Activated CD4-positive, alpha-beta memory T cell treated with anti-CD3 and anti-CD28 coated beads, Interleukin-2, amount 10 ng/mL, durations not matched to agents 7 days and 5 days (primary cell): ENCODE measurements around the gene REG1A. TPM values are rescaled to one million over a fixed set of nuclear protein-coding genes. Genes with fewer than 3 reads are reported as not detected.

Source experiments
- CTCF ChIA-PET: fragments of 350-600 bp; sonication (Branson Sonifier 250); formaldehyde crosslinking; loops from one replicate; lab custom pipeline; 2021; ENCODE audit warnings: antibody characterized with exemption, inconsistent platforms; lab: Charles Lee
- POLR2A ChIA-PET: fragments of 350-600 bp; sonication (Branson Sonifier 250); formaldehyde crosslinking; loops from one replicate; lab custom pipeline; 2021; ENCODE audit warnings: antibody characterized with exemption; lab: Charles Lee
- DNase-seq: peaks from one replicate; pipeline ENCODE4 v3.0.0-alpha.2; 2020
- H3K27ac Mint-ChIP-seq: one replicate; pipeline ENCODE4 v1.8.0; 2021; ENCODE audit warnings: mild to moderate bottlenecking, mixed read lengths
- H3K27me3 Mint-ChIP-seq: one replicate; pipeline ENCODE4 v1.8.0; 2021; ENCODE audit warnings: mixed read lengths
- H3K36me3 Mint-ChIP-seq: one replicate; pipeline ENCODE4 v1.8.0; 2021; ENCODE audit warnings: low read depth, mixed read lengths
- H3K4me1 Mint-ChIP-seq: one replicate; pipeline ENCODE4 v1.8.0; 2021; ENCODE audit warnings: mixed read lengths
- H3K4me3 Mint-ChIP-seq: one replicate; pipeline ENCODE4 v1.8.0; 2021; ENCODE audit warnings: mild to moderate bottlenecking, mixed read lengths
- H3K9me3 Mint-ChIP-seq: one replicate; pipeline ENCODE4 v1.8.0; 2021; ENCODE audit warnings: mixed read lengths
- total RNA-seq, 2 experiments: library from RNA; stranded (reverse); gene quantifications; one replicate each; pipeline ENCODE4 v1.2.3, GENCODE V29; 2021

Gene REG1A
- total RNA-seq, 2 experiments from 2014 or later = not detected

- Mint-ChIP-seq H3K4me1 (no peaks in the 10 kb centered on the region), H3K36me3 (no peaks in the 10 kb centered on the region), H3K27ac (no peak overlapping the region), H3K9me3 (peaks cover 17% of the 10 kb centered on the region), H3K27me3 (no peaks in the 10 kb centered on the region), H3K4me3 (no peak overlapping the region)
- ChIA-PET CTCF (no interaction called here), POLR2A (no interaction called here)
- DNase-seq = no peak
Observed at GRCh38 chr2:79139423-79139822, 19.1 kb downstream of the REG1A start.

DNA sequence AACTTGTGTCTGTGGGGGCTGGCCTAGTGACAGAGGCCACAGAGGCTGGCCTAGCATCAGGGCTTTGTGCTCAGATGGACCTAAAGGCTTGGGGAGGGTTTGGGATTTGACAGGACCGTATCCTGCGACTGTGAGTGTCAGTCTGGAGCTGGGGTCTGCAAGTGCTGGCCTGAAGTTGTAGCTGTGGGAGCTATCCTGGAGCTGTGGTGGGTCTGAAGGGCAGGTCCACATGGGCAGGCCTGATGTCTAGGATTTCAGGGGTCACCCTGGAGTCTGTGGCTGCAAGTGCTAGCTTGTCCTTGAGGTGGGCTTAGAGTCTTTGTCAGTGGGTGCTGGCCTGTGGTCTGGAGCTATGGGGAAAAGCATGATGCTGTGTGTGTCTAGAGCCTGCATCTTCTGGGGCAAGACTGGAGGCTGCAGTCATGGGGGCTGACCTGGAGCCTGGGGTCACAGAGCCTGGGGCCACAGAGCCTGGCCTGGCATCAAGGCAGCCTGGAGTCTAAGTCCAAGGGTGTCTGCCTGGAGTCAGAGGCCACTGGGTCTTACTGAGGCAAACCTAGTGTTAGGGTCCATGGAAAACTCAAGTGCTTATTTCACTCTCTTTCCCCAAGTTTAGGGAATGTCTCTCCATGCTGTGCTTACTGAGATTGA is 35.7 kb downstream of the REG1A start:
- H3K27me3 Mint-ChIP-seq = no peaks in the 10 kb centered on the region
- H3K9me3 Mint-ChIP-seq = peaks cover 18% of the 10 kb centered on the region
- no peaks in the 10 kb centered on the region for H3K36me3 Mint-ChIP-seq
- POLR2A ChIA-PET = no interaction called here
- no peaks in the 10 kb centered on the region for H3K4me1 Mint-ChIP-seq
- CTCF ChIA-PET = no interaction called here
- H3K27ac Mint-ChIP-seq = no peak overlapping the region
- H3K4me3 Mint-ChIP-seq = no peak overlapping the region
- DNase-seq = no peak

- H3K9me3 Mint-ChIP-seq = peaks cover 18% of the 10 kb centered on the region
- H3K4me3 Mint-ChIP-seq = no peak overlapping the region
- no peak overlapping the region for H3K27ac Mint-ChIP-seq
- ChIA-PET CTCF (no interaction called here), POLR2A (no interaction called here)
- DNase-seq = no peak
- no peaks in the 10 kb centered on the region for H3K4me1 Mint-ChIP-seq
- no peaks in the 10 kb centered on the region for H3K27me3 Mint-ChIP-seq
- H3K36me3 Mint-ChIP-seq = no peaks in the 10 kb centered on the region
Observed at GRCh38 chr2:79159030-79159429, 38.7 kb downstream of the REG1A start.

DNA sequence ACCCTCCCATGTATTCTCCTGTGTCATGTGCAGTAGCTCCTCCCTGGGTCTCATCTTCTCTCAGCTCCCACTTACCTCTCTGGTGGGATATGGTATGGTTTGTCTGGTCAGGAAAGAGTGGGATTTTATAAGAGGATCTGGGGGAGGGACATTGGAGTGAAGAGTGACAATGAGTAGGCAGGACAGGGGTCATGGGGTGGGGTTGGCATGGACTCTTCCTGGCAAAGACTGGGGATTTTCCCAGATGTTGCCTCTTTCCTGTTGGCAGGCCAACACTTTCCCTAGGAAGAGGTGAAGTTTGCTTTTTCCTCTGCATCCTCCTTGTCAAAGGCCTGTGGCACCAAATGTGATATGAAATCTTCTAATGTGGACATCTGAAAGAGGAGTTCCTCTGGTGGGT is 39.4 kb downstream of the REG1A start, which contains the start of gene REG3A:
Gene REG3A, minus strand, starts transcription at position 101 of the 400 bp plus-strand sequence. CDS start 348 bp downstream, outside the sequence.
- no peak within 1 kb of the TSS for H3K27ac Mint-ChIP-seq
- POLR2A ChIA-PET = no interaction called here
- no peaks in the 10 kb centered on the region for H3K27me3 Mint-ChIP-seq
- no peak for DNase-seq
- no peak within 1 kb of the TSS for H3K4me3 Mint-ChIP-seq
- H3K9me3 Mint-ChIP-seq = peaks cover 16% of the 10 kb centered on the region
- CTCF ChIA-PET = no interaction called here
- H3K4me1 Mint-ChIP-seq = no peaks in the 10 kb centered on the region
- H3K36me3 Mint-ChIP-seq = no peaks in the 10 kb centered on the region

DNA sequence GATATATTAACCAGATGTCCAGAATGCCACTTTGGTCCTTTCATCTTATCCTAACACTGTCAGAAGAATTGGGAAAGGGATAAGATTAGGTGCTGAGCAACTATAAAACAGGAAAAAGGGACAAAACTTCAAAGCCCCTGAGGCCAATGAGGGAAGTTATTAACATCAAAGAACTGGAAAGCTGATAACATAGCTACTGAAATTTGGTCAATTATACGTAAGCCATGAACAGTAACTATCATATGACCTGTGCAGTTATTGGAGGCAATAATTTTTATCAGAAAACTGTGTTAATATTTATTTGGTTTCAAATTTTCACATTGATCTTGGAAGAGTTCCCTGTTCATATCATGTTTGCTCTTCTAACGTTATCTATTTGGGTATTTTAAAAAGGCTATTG is 41.8 kb downstream of the REG1A start:
- Mint-ChIP-seq H3K4me3 (no peak overlapping the region), H3K36me3 (no peaks in the 10 kb centered on the region), H3K9me3 (peaks cover 12% of the 10 kb centered on the region), H3K27ac (no peak overlapping the region), H3K27me3 (no peaks in the 10 kb centered on the region), H3K4me1 (no peaks in the 10 kb centered on the region)
- ChIA-PET CTCF (no interaction called here), POLR2A (no interaction called here)
- DNase-seq = no peak

DNA sequence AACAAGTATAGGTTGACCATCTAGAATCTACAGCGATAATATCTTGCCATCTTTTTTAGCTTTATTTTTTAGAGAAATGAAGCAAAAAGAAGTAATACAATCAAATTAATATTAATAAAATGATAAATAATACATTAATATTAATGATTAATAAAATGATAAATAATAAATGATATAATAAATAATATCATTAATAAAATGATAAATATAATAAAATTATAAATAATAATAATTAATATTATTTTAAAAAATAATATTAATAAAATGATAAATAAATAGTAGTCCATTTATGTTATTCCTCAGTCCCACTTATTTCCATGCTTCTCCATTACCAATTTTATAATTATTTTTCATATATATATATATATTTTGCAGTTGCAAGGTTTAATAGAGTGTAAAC is 42.5 kb downstream of the REG1A start:
- Mint-ChIP-seq H3K27me3 (no peaks in the 10 kb centered on the region), H3K4me1 (no peaks in the 10 kb centered on the region), H3K9me3 (peaks cover 12% of the 10 kb centered on the region), H3K27ac (no peak overlapping the region), H3K4me3 (no peak overlapping the region), H3K36me3 (no peaks in the 10 kb centered on the region)
- ChIA-PET POLR2A (no interaction called here), CTCF (no interaction called here)
- DNase-seq = no peak

- Mint-ChIP-seq H3K4me1 (no peaks in the 10 kb centered on the region), H3K27me3 (no peaks in the 10 kb centered on the region), H3K27ac (no peak overlapping the region), H3K9me3 (peaks cover 6% of the 10 kb centered on the region), H3K4me3 (no peak overlapping the region), H3K36me3 (no peaks in the 10 kb centered on the region)
- CTCF ChIA-PET = no interaction called here
- POLR2A ChIA-PET = no interaction called here
- DNase-seq = no peak
Observed at GRCh38 chr2:79171348-79171958, 51.2 kb downstream of the REG1A start.

Other genes with a start within 250 kb of the REG1A start
- gene REG3G, start 94.8 kb upstream of the REG1A start, total RNA-seq = not detected
- gene REG1B, start 32.5 kb upstream of the REG1A start, total RNA-seq = not detected
- gene REG3A, start 39.3 kb downstream of the REG1A start, total RNA-seq = not detected